Activated naive CD4-positive, alpha-beta T cell treated with anti-CD3 and anti-CD28 coated beads, Interleukin-2, amount 50 U/mL, for 72 hours (primary cell): Measurements from ENCODE around the gene SHROOM3. TPM values are rescaled to one million over a fixed set of nuclear protein-coding genes. Genes with fewer than 3 reads are reported as not detected.
A peak's percentile ranks its signal among the peaks of the same experiment; 100 is the strongest.

Experiments
- ATAC-seq, 2 donors: fragments of 150-1000 bp; cut with Tn5 transposase; 2 replicates each; pipeline ENCODE4 v1.10.0; 2021; ENCODE audit warnings: mild to moderate bottlenecking in 2 of 2, moderate library complexity in 2 of 2
- DNase-seq, 2 donors: peaks; one replicate each; pipeline ENCODE4 v3.0.0; 2021 to 2022; ENCODE audit warnings: low spot score in 2 of 2
- H3K27ac Mint-ChIP-seq, 2 donors: one replicate each; pipeline ENCODE4 v1.8.0; 2022; ENCODE audit warnings: mild to moderate bottlenecking in 2 of 2, mixed read lengths in 2 of 2
- H3K36me3 Mint-ChIP-seq, 2 donors: one replicate each; pipeline ENCODE4 v1.8.0; 2022; ENCODE audit warnings: mixed read lengths in 2 of 2
- H3K9me3 Mint-ChIP-seq, 2 donors: one replicate each; pipeline ENCODE4 v1.8.0; 2022; ENCODE audit warnings: mixed read lengths in 2 of 2
- total RNA-seq, 2 donors: library from RNA; stranded (reverse); gene quantifications; one replicate each; pipeline ENCODE4 v1.2.3, GENCODE V29; 2022

SHROOM3 gene
- total RNA-seq, 2 donors from 2014 or later, result 0.20 to 0.21 TPM

GRCh38 chr4:76657443-76657842 is 222.4 kb downstream of the SHROOM3 start:
- DNase-seq (no peak), ATAC-seq (no peak)
- Mint-ChIP-seq H3K27ac (no peak overlapping the region), H3K9me3 (no peaks in the 10 kb centered on the region), H3K36me3 (no peaks in the 10 kb centered on the region)

- no peak overlapping the region for H3K27ac Mint-ChIP-seq
- ATAC-seq, result peak in 1 of 2 donors; percentile 72
- DNase-seq, result no peak
Measured at GRCh38 chr4:76658231-76659102, 223.4 kb downstream of the SHROOM3 start.

GRCh38 chr4:76659103-76659490 is 224.1 kb downstream of the SHROOM3 start:
- ATAC-seq (peak in 1 of 2 donors; percentile 18), DNase-seq (no peak)
- H3K9me3 Mint-ChIP-seq, result no peaks in the 10 kb centered on the region
- no peak overlapping the region for H3K27ac Mint-ChIP-seq
- H3K36me3 Mint-ChIP-seq, result no peaks in the 10 kb centered on the region

More at GRCh38 chr4:76658231-76659102, 223.4 kb downstream of the SHROOM3 start:
- no peaks in the 10 kb centered on the region for H3K36me3 Mint-ChIP-seq
- H3K9me3 Mint-ChIP-seq, result no peaks in the 10 kb centered on the region

GRCh38 chr4:76663824-76664223 is 228.8 kb downstream of the SHROOM3 start:
- DNase-seq (no peak), ATAC-seq (no peak)
- no peaks in the 10 kb centered on the region for H3K9me3 Mint-ChIP-seq
- H3K36me3 Mint-ChIP-seq, result no peaks in the 10 kb centered on the region
- H3K27ac Mint-ChIP-seq, result no peak overlapping the region

GRCh38 chr4:76665153-76665552 is 230.1 kb downstream of the SHROOM3 start:
- Mint-ChIP-seq H3K9me3 (no peaks in the 10 kb centered on the region), H3K27ac (no peak overlapping the region), H3K36me3 (no peaks in the 10 kb centered on the region)
- DNase-seq, result no peak
- no peak for ATAC-seq

GRCh38 chr4:76665721-76666120 is 230.7 kb downstream of the SHROOM3 start:
- Mint-ChIP-seq H3K36me3 (no peaks in the 10 kb centered on the region), H3K27ac (no peak overlapping the region), H3K9me3 (no peaks in the 10 kb centered on the region)
- ATAC-seq (no peak), DNase-seq (no peak)

- no peak overlapping the region for H3K27ac Mint-ChIP-seq
- no peaks in the 10 kb centered on the region for H3K9me3 Mint-ChIP-seq
- H3K36me3 Mint-ChIP-seq, result no peaks in the 10 kb centered on the region
- ATAC-seq (peak in 1 of 2 donors; percentile 69), DNase-seq (no peak)
Measured at GRCh38 chr4:76666944-76667532, 232.0 kb downstream of the SHROOM3 start.

- H3K9me3 Mint-ChIP-seq, result no peaks in the 10 kb centered on the region
- ATAC-seq, result no peak
- no peak for DNase-seq
- H3K36me3 Mint-ChIP-seq, result no peaks in the 10 kb centered on the region
- no peak overlapping the region for H3K27ac Mint-ChIP-seq
Measured at GRCh38 chr4:76670631-76671030, 235.6 kb downstream of the SHROOM3 start.

GRCh38 chr4:76673362-76673761 is 238.3 kb downstream of the SHROOM3 start:
- Mint-ChIP-seq H3K36me3 (no peaks in the 10 kb centered on the region), H3K27ac (no peak overlapping the region), H3K9me3 (no peaks in the 10 kb centered on the region)
- no peak for DNase-seq
- no peak for ATAC-seq

GRCh38 chr4:76674983-76675382 is 240.0 kb downstream of the SHROOM3 start:
- H3K27ac Mint-ChIP-seq, result no peak overlapping the region
- DNase-seq (no peak), ATAC-seq (no peak)
- H3K9me3 Mint-ChIP-seq, result no peaks in the 10 kb centered on the region
- H3K36me3 Mint-ChIP-seq, result no peaks in the 10 kb centered on the region

- ATAC-seq, result no peak
- Mint-ChIP-seq H3K36me3 (no peaks in the 10 kb centered on the region), H3K9me3 (no peaks in the 10 kb centered on the region), H3K27ac (no peak overlapping the region)
- no peak for DNase-seq
Measured at GRCh38 chr4:76677571-76678326, 242.7 kb downstream of the SHROOM3 start.

- Mint-ChIP-seq H3K27ac (no peak overlapping the region), H3K9me3 (no peaks in the 10 kb centered on the region), H3K36me3 (no peaks in the 10 kb centered on the region)
- DNase-seq, result no peak
- ATAC-seq, result no peak
Measured at GRCh38 chr4:76679691-76680090, 244.7 kb downstream of the SHROOM3 start.

GRCh38 chr4:76680952-76681351 is 245.9 kb downstream of the SHROOM3 start:
- ATAC-seq (no peak), DNase-seq (no peak)
- Mint-ChIP-seq H3K9me3 (no peaks in the 10 kb centered on the region), H3K36me3 (no peaks in the 10 kb centered on the region), H3K27ac (no peak overlapping the region)

- DNase-seq (no peak), ATAC-seq (no peak)
- no peak overlapping the region for H3K27ac Mint-ChIP-seq
- H3K36me3 Mint-ChIP-seq, result no peaks in the 10 kb centered on the region
- H3K9me3 Mint-ChIP-seq, result no peaks in the 10 kb centered on the region
Measured at GRCh38 chr4:76681996-76682395, 247.0 kb downstream of the SHROOM3 start.

- Mint-ChIP-seq H3K36me3 (no peaks in the 10 kb centered on the region), H3K9me3 (no peaks in the 10 kb centered on the region), H3K27ac (no peak overlapping the region)
- DNase-seq (no peak), ATAC-seq (no peak)
Measured at GRCh38 chr4:76683144-76683543, 248.1 kb downstream of the SHROOM3 start.

GRCh38 chr4:76687746-76688448 is 252.9 kb downstream of the SHROOM3 start:
- Mint-ChIP-seq H3K36me3 (peaks cover 0 to 5% of the 10 kb centered on the region in 2 donors), H3K9me3 (no peaks in the 10 kb centered on the region), H3K27ac (no peak overlapping the region)
- DNase-seq (no peak), ATAC-seq (no peak)
